HepG2 (cell line): ENCODE measurements around the gene DPM1. TPM values are rescaled to one million over a fixed set of nuclear protein-coding genes. Genes with fewer than 3 reads are reported as not detected.

Experiments
- ARNT ChIP-seq: fragments of 450-650 bp; IDR thresholded peaks from 2 replicates; pipeline ENCODE4 v1.6.1; 2017
- FOXP1 ChIP-seq, 2 experiments: fragments of 450-650 bp in 1 of 2; IDR thresholded peaks; 2 replicates each; pipeline ENCODE4 v1.6.1; 2017 to 2018; ENCODE audit warnings: antibody characterized with exemption in 1 of 2
- HIVEP1 ChIP-seq: sonication (generic); formaldehyde crosslinking; IDR thresholded peaks from 2 replicates; pipeline ENCODE4 v1.4.0; 2020; ENCODE audit warnings: mild to moderate bottlenecking, missing genetic modification reagents
- HNF4G ChIP-seq, 2 experiments: sonication (generic) in 1 of 2; formaldehyde crosslinking in 1 of 2; IDR thresholded peaks; 2 replicates each; pipeline versions ENCODE4 v1.4.0 to v1.6.1; 2011 to 2020; ENCODE audit warnings: borderline replicate concordance in 2 of 2, low read depth in 2 of 2, mild to moderate bottlenecking in 2 of 2, low read length in 1 of 2, missing genetic modification reagents in 1 of 2, moderate library complexity in 1 of 2
- HOXA3 ChIP-seq: sonication (generic); formaldehyde crosslinking; IDR thresholded peaks from 2 replicates; pipeline ENCODE4 v1.5.0; 2020; ENCODE audit warnings: missing genetic modification reagents
- MAFG ChIP-seq: sonication (generic); formaldehyde crosslinking; IDR thresholded peaks from 2 replicates; pipeline ENCODE4 v1.5.1; 2020; ENCODE audit warnings: mild to moderate bottlenecking, missing genetic modification reagents
- MAFK ChIP-seq, 2 experiments: IDR thresholded peaks in 1 of 2; conservative IDR thresholded peaks in 1 of 2; 2 replicates each; pipeline ENCODE4 v1.6.1; 2011; ENCODE audit warnings: improper control_type of control experiment in 2 of 2, low read length in 2 of 2
- MAX ChIP-seq: IDR thresholded peaks from 2 replicates; pipeline ENCODE4 v1.6.1; 2012; ENCODE audit warnings: inconsistent platforms
- MXD1 ChIP-seq: sonication (generic); formaldehyde crosslinking; IDR thresholded peaks from 2 replicates; pipeline ENCODE4 v1.4.0; 2020; ENCODE audit warnings: mild to moderate bottlenecking, missing genetic modification reagents
- NCOA2 ChIP-seq: sonication (generic); formaldehyde crosslinking; IDR thresholded peaks from 2 replicates; pipeline ENCODE4 v1.8.0; 2022; ENCODE audit warnings: inconsistent platforms
- NFKBIZ ChIP-seq: IDR thresholded peaks from 2 replicates; pipeline ENCODE4 v1.6.1; 2018; ENCODE audit warnings: missing genetic modification reagents, missing compliant biosample characterization
- NR3C1 ChIP-seq: sonication (generic); formaldehyde crosslinking; IDR thresholded peaks from 2 replicates; pipeline ENCODE4 v1.4.0; 2020; ENCODE audit warnings: missing genetic modification reagents
- PLRG1 ChIP-seq: fragments of 450-650 bp; conservative IDR thresholded peaks from 2 replicates; pipeline ENCODE4 v1.6.1; 2016
- SPEN ChIP-seq: sonication (generic); formaldehyde crosslinking; IDR thresholded peaks from 2 replicates; pipeline ENCODE4 v1.5.1; 2020; ENCODE audit warnings: low read depth, mild to moderate bottlenecking, missing genetic modification reagents
- THAP11 ChIP-seq: IDR thresholded peaks from 2 replicates; pipeline ENCODE4 v1.6.1; 2016; ENCODE audit warnings: missing biosample characterization, missing genetic modification reagents
- ZBTB2 ChIP-seq: sonication (generic); formaldehyde crosslinking; IDR thresholded peaks from 2 replicates; pipeline ENCODE4 v1.8.0; 2022; ENCODE audit warnings: low read depth, missing genetic modification reagents
- ZBTB34 ChIP-seq: sonication (generic); formaldehyde crosslinking; IDR thresholded peaks from 2 replicates; pipeline ENCODE4 v1.8.0; 2022; ENCODE audit warnings: mild to moderate bottlenecking, missing genetic modification reagents
- ZBTB4 ChIP-seq: sonication (generic); formaldehyde crosslinking; IDR thresholded peaks from 2 replicates; pipeline ENCODE4 v1.4.0; 2020; ENCODE audit warnings: missing genetic modification reagents, mild to moderate bottlenecking, borderline replicate concordance
- ZNF143 ChIP-seq: sonication (generic); formaldehyde crosslinking; IDR thresholded peaks from 2 replicates; pipeline ENCODE4 v1.4.0; 2020; ENCODE audit warnings: missing genetic modification reagents
- ZNF20 ChIP-seq: sonication (generic); formaldehyde crosslinking; IDR thresholded peaks from 2 replicates; pipeline ENCODE4 v1.4.0; 2020; ENCODE audit warnings: mild to moderate bottlenecking, moderate library complexity, missing genetic modification reagents
- ZNF674 ChIP-seq: sonication (generic); formaldehyde crosslinking; IDR thresholded peaks from 2 replicates; pipeline ENCODE4 v1.5.0; 2020; ENCODE audit warnings: low read depth, mild to moderate bottlenecking, missing genetic modification reagents
- ZNF784 ChIP-seq: sonication (generic); formaldehyde crosslinking; IDR thresholded peaks from 2 replicates; pipeline ENCODE4 v1.5.1; 2020; ENCODE audit warnings: missing genetic modification reagents, mild to moderate bottlenecking, borderline replicate concordance
- polyA plus RNA-seq, 8 experiments: library from polyadenylated mRNA; depleted of rRNA in 3 of 8; stranded (reverse) in 7 of 8; unstranded in 1 of 8; fragments of >200 nt; fragmentation: Illumina TruSeq in 4 of 8; extraction: Trizol in 4 of 8; gene quantifications; 2 replicates each; pipeline versions ENCODE4 v1.2.1 to v1.2.3, GENCODE V29; 2011 to 2016; ENCODE audit warnings: low read depth in 4 of 8, missing spikeins in 1 of 8, mixed read lengths in 1 of 8; ENCODE audit not compliant: insufficient read depth in 1 of 8
- total RNA-seq, 5 experiments: library from RNA; depleted of rRNA; stranded (reverse); fragments of >200 nt; fragmentation: Illumina TruSeq; extraction: Trizol; gene quantifications; 2 replicates each; pipeline ENCODE4 v1.2.3, GENCODE V29; 2016; ENCODE audit warnings: low read depth in 1 of 5

DPM1 gene
- total and polyA plus RNA-seq, 2 of the 13 experiments (the other 11 are each of a cell fraction or from before 2014, with no cell fraction given): 83.2 to 161 TPM

- TF ChIP-seq ZBTB34 (CRISPR knock-in tag) (peak; percentile 38; the same call in 1 of the 2 replicates), ARNT (no peak), MAFK (conservative IDR thresholded peaks at IDR 0.05 in 1 of 2, IDR thresholded peaks at IDR 0.05 in 1 of 2; ENCODE audit: low read length in 2 of 2) (peak in 1 of 2 experiments; percentile 10; a peak in 1 of 4 replicates), SPEN (peak; percentile 90), MAFG (CRISPR knock-in tag) (no peak), PLRG1 (no peak), NFKBIZ (CRISPR knock-in tag) (peak; percentile 72), ZBTB2 (CRISPR knock-in tag) (no peak; the same call in 1 of the 2 replicates), ZNF674 (CRISPR knock-in tag) (no peak), MAX (peak; percentile 83), ZNF143 (CRISPR knock-in tag) (peak; percentile 85), HIVEP1 (CRISPR knock-in tag) (peak; percentile 63; the same call in 1 of the 2 replicates), FOXP1 (IDR thresholded peaks at IDR 0.05) (no peak), FOXP1 (CRISPR knock-in tag; IDR thresholded peaks at IDR 0.05) (peak; percentile 62; the same call in 1 of the 2 replicates), THAP11 (peak; percentile 87), HOXA3 (peak; percentile 94), ZBTB4 (peak; percentile 85; the same call in 1 of the 2 replicates), NCOA2 (CRISPR knock-in tag) (peak; percentile 83), MXD1 (CRISPR knock-in tag) (no peak), HNF4G (IDR thresholded peaks at IDR 0.05; ENCODE audit: borderline replicate concordance, low read depth, low read length) (peak; percentile 45; the same call in 1 of the 2 replicates), HNF4G (CRISPR knock-in tag; IDR thresholded peaks at IDR 0.05; ENCODE audit: borderline replicate concordance, low read depth) (no peak), ZNF20 (CRISPR knock-in tag) (no peak), ZNF784 (CRISPR knock-in tag) (peak; percentile 70; the same call in 1 of the 2 replicates), NR3C1 (no peak)
Observed at GRCh38 chr20:50929299-50930138, 28.8 kb downstream of the DPM1 start (continued).
